Measurements from ENCODE around the gene ARTN. TPM values are rescaled to one million over a fixed set of nuclear protein-coding genes. Genes with fewer than 3 reads are reported as not detected.
A peak's percentile ranks its signal among the peaks of the same experiment; 100 is the strongest.

ARTN gene
- total RNA-seq, 3 donors from 2014 or later (not counting 1 experiment from before 2014, with no cell fraction given): 1.4 TPM; not detected in 2

DNA sequence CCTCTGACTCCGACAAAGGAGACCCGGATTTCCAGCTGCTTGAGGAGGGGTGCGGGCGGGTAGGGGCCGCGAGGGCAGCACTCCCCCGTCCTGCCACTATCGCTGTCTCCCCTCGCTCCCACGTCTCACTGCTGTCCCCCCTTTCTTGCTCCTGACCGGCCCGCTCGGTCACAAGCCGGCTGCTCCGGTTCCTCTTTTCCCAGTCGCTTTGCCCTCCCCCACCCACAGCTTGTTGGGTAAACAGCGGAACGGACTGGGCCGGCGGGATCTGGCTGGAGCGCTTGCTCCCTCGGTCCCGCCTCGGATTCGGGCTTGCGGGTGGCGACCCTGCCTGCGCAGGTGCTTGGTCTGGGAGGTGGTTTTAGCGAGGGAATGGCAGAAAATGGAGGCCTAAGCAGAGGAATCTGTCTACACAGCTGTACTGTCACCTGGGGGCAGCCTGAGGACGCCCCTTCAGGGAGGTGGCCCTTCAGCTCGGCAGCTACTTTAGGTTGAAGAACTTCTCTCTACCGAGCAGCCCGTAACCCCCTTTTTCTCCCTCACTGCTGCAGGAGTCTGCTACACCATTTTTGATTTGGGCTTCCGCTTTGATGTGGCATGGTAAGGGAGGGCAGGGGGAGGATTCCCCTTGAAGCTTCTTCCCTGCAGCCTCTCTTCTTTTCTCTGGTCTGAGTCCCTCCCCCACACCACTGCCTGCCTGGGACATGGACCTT, 41.8 kb downstream of the ARTN start:
- peaks cover 9% of the 10 kb centered on the region for H3K36me3 Mint-ChIP-seq
- H3K4me3 ChIP-seq (ENCODE audit: low read length): peak overlapping the region; percentile 96

DNA sequence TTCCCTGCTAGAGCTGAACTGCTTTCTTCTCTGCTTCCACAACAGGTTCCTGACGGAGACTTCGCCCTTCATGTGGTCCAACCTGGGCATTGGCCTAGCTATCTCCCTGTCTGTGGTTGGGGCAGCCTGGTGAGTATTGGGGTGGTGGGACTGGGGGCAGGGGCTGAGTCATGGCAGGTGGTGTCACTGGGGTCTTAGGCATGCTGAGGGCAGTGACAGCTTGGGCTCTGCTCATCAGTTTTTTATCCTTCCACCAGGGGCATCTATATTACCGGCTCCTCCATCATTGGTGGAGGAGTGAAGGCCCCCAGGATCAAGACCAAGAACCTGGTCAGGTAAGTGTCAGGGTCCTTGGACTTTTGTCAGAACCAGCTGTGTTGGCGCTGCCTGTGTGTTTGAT, 42.4 kb downstream of the ARTN start:
- Mint-ChIP-seq H3K36me3 (peaks cover 9% of the 10 kb centered on the region), H3K9me3 (no peaks in the 10 kb centered on the region), H3K4me3 (peak overlapping the region; percentile 97), H3K27me3 (ENCODE audit: low read depth in 2 of 2) (no peaks in the 10 kb centered on the region), H3K4me1 (peaks cover 42 to 68% of the 10 kb centered on the region in 2 donors), H3K27ac (peak overlapping the region; percentile 91 to 92)
- Histone ChIP-seq H3K9me3 (ENCODE audit: control insufficient read depth, insufficient read depth, low read length) (no peaks in the 10 kb centered on the region), H3K4me1 (ENCODE audit: control insufficient read depth, insufficient read depth, low read length) (peaks cover 51% of the 10 kb centered on the region), H3K4me3 (ENCODE audit: low read length) (peak overlapping the region; percentile 96), H3K27me3 (ENCODE audit: control insufficient read depth, insufficient read depth, low read length) (no peaks in the 10 kb centered on the region), H3K27ac (ENCODE audit: low read length) (no peak overlapping the region), H3K36me3 (ENCODE audit: control insufficient read depth, insufficient read depth, low read length) (peaks cover 21% of the 10 kb centered on the region)
- DNase-seq (no peak), ATAC-seq (no peak)
- 84% methylated on average over 4 of the region's 4 CpGs for WGBS (ENCODE audit: insufficient coverage)
- TF ChIP-seq, protein P1, sequence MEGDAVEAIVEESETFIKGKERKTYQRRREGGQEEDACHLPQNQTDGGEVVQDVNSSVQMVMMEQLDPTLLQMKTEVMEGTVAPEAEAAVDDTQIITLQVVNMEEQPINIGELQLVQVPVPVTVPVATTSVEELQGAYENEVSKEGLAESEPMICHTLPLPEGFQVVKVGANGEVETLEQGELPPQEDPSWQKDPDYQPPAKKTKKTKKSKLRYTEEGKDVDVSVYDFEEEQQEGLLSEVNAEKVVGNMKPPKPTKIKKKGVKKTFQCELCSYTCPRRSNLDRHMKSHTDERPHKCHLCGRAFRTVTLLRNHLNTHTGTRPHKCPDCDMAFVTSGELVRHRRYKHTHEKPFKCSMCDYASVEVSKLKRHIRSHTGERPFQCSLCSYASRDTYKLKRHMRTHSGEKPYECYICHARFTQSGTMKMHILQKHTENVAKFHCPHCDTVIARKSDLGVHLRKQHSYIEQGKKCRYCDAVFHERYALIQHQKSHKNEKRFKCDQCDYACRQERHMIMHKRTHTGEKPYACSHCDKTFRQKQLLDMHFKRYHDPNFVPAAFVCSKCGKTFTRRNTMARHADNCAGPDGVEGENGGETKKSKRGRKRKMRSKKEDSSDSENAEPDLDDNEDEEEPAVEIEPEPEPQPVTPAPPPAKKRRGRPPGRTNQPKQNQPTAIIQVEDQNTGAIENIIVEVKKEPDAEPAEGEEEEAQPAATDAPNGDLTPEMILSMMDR (IDR thresholded peaks at IDR 0.05): no peak
- intact Hi-C loops (cut with micrococcal nuclease): no loop called here

More for the DNA sequence above, 41.8 kb downstream of the ARTN start:
- DNase-seq (peak in 1 of 2 donors; percentile 75), ATAC-seq (peak in 1 of 3 donors; percentile 21)
- Mint-ChIP-seq H3K27me3 (ENCODE audit: low read depth in 2 of 2) (no peaks in the 10 kb centered on the region), H3K4me3 (peak overlapping the region; percentile 97), H3K27ac (peak overlapping the region; percentile 91 to 92), H3K4me1 (peaks cover 49 to 69% of the 10 kb centered on the region in 2 donors), H3K9me3 (no peaks in the 10 kb centered on the region)
- intact Hi-C loops (cut with micrococcal nuclease): no loop called here
- H3K27ac ChIP-seq (ENCODE audit: low read length): peak overlapping the region; percentile 92
- H3K27me3 ChIP-seq (ENCODE audit: control insufficient read depth, insufficient read depth, low read length): no peaks in the 10 kb centered on the region
- 0% methylated on average over 31 of the region's 34 CpGs for WGBS (ENCODE audit: insufficient coverage)
- TF ChIP-seq, protein P1 (IDR thresholded peaks at IDR 0.05): no peak
- peaks cover 57% of the 10 kb centered on the region for H3K4me1 ChIP-seq (ENCODE audit: control insufficient read depth, insufficient read depth, low read length)
- H3K36me3 ChIP-seq (ENCODE audit: control insufficient read depth, insufficient read depth, low read length): peaks cover 21% of the 10 kb centered on the region
- no peaks in the 10 kb centered on the region for H3K9me3 ChIP-seq (ENCODE audit: control insufficient read depth, insufficient read depth, low read length)

DNA sequence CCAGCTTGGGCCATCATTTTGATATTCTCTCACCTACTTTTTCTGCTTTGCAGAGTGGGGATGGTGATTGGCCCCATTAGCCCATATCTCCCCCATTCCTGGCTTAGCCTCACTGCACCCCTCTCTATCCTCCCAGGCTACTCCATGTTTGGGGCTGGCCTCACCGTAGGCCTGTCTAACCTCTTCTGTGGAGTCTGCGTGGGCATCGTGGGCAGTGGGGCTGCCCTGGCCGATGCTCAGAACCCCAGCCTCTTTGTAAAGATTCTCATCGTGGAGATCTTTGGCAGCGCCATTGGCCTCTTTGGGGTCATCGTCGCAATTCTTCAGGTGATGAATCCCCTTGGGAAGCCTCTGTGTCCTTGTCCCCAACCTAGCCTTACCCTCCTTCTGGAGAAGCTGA, 43.3 kb downstream of the ARTN start:
- Mint-ChIP-seq H3K4me3 (peak overlapping the region; percentile 56), H3K36me3 (peaks cover 9% of the 10 kb centered on the region), H3K27ac (peak overlapping the region in 1 of 2 donors; percentile 91), H3K4me1 (peaks cover 41 to 66% of the 10 kb centered on the region in 2 donors), H3K27me3 (ENCODE audit: low read depth in 2 of 2) (no peaks in the 10 kb centered on the region), H3K9me3 (no peaks in the 10 kb centered on the region)
- intact Hi-C loops (cut with micrococcal nuclease): no loop called here
- Histone ChIP-seq H3K27me3 (ENCODE audit: control insufficient read depth, insufficient read depth, low read length) (no peaks in the 10 kb centered on the region), H3K4me3 (ENCODE audit: low read length) (no peak overlapping the region), H3K9me3 (ENCODE audit: control insufficient read depth, insufficient read depth, low read length) (no peaks in the 10 kb centered on the region), H3K27ac (ENCODE audit: low read length) (no peak overlapping the region), H3K4me1 (ENCODE audit: control insufficient read depth, insufficient read depth, low read length) (peaks cover 49% of the 10 kb centered on the region), H3K36me3 (ENCODE audit: control insufficient read depth, insufficient read depth, low read length) (peaks cover 21% of the 10 kb centered on the region)
- ATAC-seq: no peak
- WGBS (ENCODE audit: insufficient coverage): 97% methylated on average over 8 of the region's 8 CpGs
- TF ChIP-seq, protein P1 (IDR thresholded peaks at IDR 0.05): no peak
- no peak for DNase-seq

All from natural killer cell (primary cell).